HT1080 (cell line): Measurements from ENCODE around the gene BMP6. TPM values are rescaled to one million over a fixed set of nuclear protein-coding genes. Genes with fewer than 3 reads are reported as not detected.

ENCODE experiments used
- DNase-seq: peaks from one replicate; pipeline ENCODE4 v3.0.0-alpha.2; 2015; ENCODE audit warnings: low read depth
- total RNA-seq: library from RNA; depleted of rRNA; stranded (reverse); fragments of >200 nt; shearing (Covaris generic); gene quantifications from 2 replicates; pipeline ENCODE4 v1.2.3, GENCODE V29; 2014

BMP6 gene
- total RNA-seq, 1 experiment from 2014 or later: 4.0 TPM

DNA sequence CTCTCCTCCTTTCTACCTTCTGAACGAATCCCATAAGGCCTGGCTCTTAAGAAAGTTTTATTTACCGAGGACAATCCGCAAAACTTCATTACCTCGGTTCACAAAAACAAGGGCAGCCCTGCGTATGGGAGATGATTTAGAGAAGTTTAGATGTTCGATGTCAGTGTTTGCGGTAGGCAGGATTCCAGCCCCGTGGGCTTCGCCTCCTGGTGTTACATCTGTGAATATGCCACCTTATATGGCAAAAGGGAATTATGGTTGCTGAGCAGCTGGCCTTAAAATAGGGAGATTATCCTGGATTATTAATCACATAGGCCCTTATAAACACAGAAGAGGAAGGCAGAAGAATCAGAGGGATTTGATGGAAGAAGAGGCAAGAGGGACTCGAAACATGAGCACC is 21.1 kb downstream of the BMP6 start:
- DNase-seq: no peak

DNA sequence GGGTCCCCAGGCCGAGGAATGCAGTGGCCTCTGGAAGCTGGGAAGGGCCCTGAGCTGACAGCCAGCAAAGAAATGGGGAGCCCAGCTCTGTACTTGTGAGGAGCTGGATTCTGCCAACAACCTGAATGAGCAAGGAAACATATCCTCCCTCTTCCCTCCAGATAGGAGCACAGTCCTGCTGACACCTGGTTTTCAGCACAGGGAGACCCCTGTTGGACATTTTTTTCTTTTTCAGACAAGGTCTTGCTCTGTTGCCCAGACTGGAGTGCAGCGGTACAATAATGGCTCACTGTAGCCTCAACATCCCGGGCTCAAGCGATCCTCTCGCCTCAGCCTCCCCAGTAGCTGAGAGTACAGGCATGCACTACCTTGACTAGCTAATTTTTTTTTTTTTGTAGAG is 21.5 kb downstream of the BMP6 start:
- no peak for DNase-seq

DNA sequence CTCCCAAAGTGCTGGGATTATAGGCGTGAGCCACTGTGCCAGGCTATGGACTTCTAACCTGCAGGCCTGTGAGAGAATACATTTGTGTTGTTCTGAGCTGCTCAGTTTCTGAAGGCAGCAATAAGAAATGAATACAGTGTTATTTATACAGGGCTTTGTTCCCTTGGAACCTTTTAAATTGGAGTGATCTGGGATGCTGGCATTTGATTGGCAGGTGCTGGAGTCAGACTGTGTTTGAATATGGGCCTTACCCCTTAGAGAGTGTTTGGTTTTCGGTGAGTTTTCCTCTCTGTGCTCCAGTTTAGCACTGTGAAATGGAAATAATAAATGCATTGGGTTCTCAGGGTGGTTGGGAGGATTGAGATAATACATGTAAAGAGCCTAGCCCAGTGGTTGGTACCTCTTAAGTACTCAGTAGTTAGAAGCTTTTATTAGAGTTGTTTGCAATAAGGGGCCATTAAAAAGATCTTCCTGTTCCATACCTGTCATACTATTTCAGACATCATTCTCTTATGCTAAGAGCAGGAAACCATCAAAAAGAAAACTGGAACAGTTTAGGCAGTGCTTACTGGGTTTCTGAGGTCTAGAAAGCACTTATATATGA is 22.1 kb downstream of the BMP6 start:
- no peak for DNase-seq

- no peak for DNase-seq
Measured at GRCh38 chr6:7749478-7749877, 23.6 kb downstream of the BMP6 start.

- no peak for DNase-seq
Measured at GRCh38 chr6:7750197-7750596, 24.3 kb downstream of the BMP6 start.

GRCh38 chr6:7758456-7758855 is 32.6 kb downstream of the BMP6 start:
- DNase-seq: peak; percentile 87

- no peak for DNase-seq
Measured at GRCh38 chr6:7759320-7759719, 33.4 kb downstream of the BMP6 start.

GRCh38 chr6:7761051-7761450 is 35.2 kb downstream of the BMP6 start:
- DNase-seq: no peak

GRCh38 chr6:7762760-7763159 is 36.9 kb downstream of the BMP6 start:
- no peak for DNase-seq

- no peak for DNase-seq
Measured at GRCh38 chr6:7763881-7764280, 38.0 kb downstream of the BMP6 start.

GRCh38 chr6:7765575-7766325 is 39.9 kb downstream of the BMP6 start:
- DNase-seq: peak; percentile 7

DNA sequence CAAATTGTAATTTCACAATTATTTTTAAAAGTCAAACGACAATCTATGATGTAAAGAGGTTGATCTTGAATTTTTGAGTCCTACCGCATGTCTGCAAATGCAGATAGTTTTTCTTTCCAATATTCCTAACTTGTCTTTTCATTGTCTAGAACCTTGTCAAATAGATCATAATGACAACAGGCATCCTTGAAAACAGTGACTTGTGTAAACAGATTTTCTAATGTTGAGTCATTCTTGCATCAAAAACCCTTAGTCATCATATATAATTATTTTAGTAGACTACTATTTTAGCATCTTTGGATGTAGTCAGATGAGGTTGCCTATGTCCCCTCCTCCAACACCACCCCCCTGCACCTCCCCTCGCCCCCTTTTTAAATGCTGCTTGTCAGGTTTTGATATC is 43.8 kb downstream of the BMP6 start:
- no peak for DNase-seq

GRCh38 chr6:7770111-7770510 is 44.2 kb downstream of the BMP6 start:
- no peak for DNase-seq

DNA sequence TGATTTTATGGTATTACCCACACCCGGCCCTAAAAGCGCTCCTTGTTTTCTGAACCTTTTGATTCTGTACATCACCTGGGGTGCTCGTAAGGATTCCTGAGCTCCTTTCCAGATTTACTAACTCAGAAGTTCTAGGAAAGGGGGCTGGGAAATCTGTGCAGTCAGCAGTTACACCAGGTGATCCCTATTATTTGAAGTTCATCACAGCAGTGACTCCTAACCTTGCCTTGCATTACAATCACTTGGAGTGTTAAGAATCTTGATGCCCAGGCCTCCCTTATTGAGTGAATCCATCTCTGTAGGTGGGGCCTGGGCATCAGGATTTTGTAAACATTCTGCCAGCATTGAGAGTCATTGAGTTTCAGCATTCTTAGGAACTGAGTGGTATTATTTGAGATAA is 44.7 kb downstream of the BMP6 start:
- no peak for DNase-seq

- DNase-seq: no peak
Measured at GRCh38 chr6:7773322-7773721, 47.4 kb downstream of the BMP6 start.

DNA sequence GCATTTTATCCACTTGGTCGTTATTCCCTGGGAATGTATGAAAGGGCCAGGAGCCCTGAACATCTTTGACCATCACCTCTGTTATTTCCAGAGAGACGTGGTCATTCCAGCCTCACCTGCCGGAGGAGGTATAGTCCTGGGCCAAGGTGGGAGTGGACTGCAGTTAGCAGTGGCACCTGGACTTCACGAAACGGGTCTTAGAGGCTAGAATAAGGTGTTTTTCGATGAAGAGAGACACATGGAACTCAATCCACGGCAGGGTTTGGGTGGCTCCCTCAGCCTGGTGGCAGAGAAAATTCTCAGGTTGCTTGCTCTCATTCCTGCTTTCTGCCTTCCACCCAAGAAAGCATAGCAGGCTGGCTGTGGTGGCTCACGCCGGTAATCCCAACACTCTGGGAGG is 48.0 kb downstream of the BMP6 start:
- DNase-seq: no peak

DNA sequence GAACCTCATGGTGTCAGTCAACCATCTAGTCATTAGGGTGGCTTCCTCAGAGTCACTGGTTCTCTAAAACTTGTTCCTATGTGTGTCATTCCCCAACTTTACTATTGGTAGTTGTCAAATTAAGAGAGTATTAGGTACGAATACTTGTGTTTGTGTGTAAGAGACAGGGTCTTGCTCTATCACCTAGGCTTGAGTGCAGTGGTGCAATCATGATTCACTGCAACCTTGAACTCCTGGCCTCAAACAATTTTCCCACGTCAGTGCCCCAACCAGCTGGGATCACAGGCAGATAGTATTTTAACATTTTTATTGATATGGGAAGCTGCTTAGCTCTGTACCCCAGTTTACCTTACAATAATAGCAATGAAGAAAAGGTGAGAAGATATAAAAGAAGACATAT is 50.6 kb downstream of the BMP6 start:
- DNase-seq: no peak

DNA sequence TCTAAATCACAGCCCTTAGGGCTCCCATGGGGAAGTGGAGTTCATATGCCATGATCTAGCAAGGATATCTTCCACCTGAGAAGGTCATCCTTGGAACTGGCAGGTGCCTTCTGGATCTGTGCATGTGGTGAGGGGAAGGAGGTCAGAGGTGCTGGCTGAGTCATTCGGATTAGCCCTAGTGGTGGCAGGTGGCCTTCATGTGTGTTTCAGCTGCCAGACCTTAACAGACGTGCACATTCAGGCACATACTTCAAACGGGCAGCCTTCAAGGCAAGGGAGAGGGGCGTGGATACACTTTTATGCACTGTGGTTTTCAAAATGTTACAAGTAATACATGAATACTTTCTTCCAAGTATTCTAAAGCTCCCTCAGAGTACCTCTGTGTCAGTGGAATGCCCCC is 51.2 kb downstream of the BMP6 start:
- DNase-seq: no peak

DNA sequence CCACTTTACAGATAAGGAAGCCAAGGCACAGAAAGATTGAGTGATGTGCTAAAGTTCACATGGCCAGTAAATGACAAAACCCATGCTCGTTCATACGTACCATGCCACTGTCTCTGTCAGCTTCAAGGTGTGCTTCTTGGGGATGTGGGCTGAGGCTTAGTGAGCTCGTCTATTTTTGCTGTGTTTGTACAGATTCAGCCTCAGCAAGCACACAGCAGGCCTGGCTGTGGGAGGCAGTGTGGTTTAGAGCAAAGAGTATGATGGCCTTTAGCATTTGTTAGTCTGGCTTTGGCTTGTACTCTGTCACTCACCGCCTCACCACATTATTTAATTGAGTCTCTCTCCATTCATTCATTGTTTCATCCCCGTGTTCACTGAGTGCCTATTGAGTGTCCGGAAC is 55.3 kb downstream of the BMP6 start:
- DNase-seq: no peak

- no peak for DNase-seq
Measured at GRCh38 chr6:7784248-7784647, 58.3 kb downstream of the BMP6 start.

- no peak for DNase-seq
Measured at GRCh38 chr6:7784706-7785105, 58.8 kb downstream of the BMP6 start.

DNA sequence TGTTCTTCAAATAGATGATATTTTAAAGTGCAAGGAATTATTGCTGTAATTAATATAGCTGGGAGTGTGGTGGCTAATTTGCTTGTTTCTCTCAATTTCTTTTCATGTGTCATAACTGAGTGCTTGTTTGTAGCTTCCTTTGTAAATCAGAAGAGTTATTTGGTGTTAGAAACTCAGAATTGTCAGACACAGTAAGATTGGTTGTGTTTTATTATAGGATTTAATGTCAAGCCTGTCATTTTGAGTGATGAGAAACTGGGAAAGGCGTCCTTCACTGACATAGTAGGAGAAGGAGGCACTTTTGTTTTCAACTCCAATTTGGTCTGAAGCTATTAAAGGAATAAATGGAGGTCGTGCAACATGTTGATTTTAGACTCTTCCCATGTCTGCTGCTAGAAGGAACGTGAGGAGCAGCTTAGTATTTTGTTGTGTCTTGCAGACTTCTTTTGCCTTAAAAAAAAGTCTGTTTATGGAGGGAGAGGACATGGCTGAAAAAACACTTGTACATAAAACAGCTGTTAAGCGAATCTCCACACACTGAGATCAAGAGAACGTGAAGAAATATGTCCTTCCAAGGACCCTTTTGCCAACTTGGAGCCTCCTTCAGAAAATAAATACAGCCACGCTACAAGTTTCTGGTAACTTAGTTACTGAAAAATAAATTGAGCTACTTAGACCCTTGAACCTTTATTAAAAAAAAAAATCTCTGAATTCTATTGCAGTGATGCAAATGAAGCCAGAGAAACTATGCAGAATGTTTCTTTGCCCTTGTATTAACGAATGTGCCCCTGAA is 59.5 kb downstream of the BMP6 start:
- DNase-seq: no peak
